IMR-90 (cell line): ENCODE data around the gene HSD17B14. TPM values are rescaled to one million over a fixed set of nuclear protein-coding genes. Genes with fewer than 3 reads are reported as not detected.

Experiments
- ATAC-seq: fragments of 200-7000 bp; cut with Tn5 transposase; 2 replicates; pipeline ENCODE4 v1.9.1; 2020; ENCODE audit warnings: low read depth, mild to moderate bottlenecking, moderate library complexity
- BruUV-seq: library from RNA; stranded (reverse); fragments of 400-500 nt; replicated peaks from 2 replicates; lab custom pipeline; 2021; lab: Mats Ljungman, UMichigan
- CTCF ChIA-PET: fragments of 300-600 bp; formaldehyde crosslinking; extraction: SDS; loops from one replicate; lab custom pipeline; 2021; ENCODE audit warnings: antibody characterized with exemption; lab: Yijun Ruan, JAX
- POLR2A ChIA-PET: fragments of 300-600 bp; sonication (Branson Sonifier 250); formaldehyde crosslinking; loops from one replicate; lab custom pipeline; 2022; ENCODE audit warnings: antibody characterized with exemption; ENCODE audit not compliant: unreplicated experiment; lab: Charles Lee
- DNase-seq: peaks from one replicate; pipeline ENCODE4 v3.0.0; 2013
- H2AFZ ChIP-seq: replicated peaks from 2 replicates; pipeline ENCODE3; 2013; ENCODE audit warnings: low read length, mild to moderate bottlenecking; ENCODE audit not compliant: poor library complexity
- H2AK5ac ChIP-seq: 2 replicates; pipeline ENCODE4 v1.6.1; 2013; ENCODE audit warnings: low read depth, low read length, inconsistent platforms
- H2AK9ac ChIP-seq: replicated peaks from 2 replicates; pipeline ENCODE3; 2013; ENCODE audit warnings: mild to moderate bottlenecking, low read depth, low read length, moderate library complexity; ENCODE audit not compliant: poor library complexity
- H2BK120ac ChIP-seq: 2 replicates; pipeline ENCODE4 v1.6.1; 2013; ENCODE audit warnings: low read depth, low read length, inconsistent platforms
- H2BK15ac ChIP-seq: 3 replicates; pipeline ENCODE4 v1.6.1; 2013; ENCODE audit warnings: low read depth, low read length, inconsistent platforms
- H2BK20ac ChIP-seq: 2 replicates; pipeline ENCODE4 v1.6.1; 2013; ENCODE audit warnings: low read depth, mild to moderate bottlenecking, inconsistent platforms, low read length, moderate library complexity
- H2BK5ac ChIP-seq: 2 replicates; pipeline ENCODE4 v1.6.1; 2013; ENCODE audit warnings: mild to moderate bottlenecking, low read depth, low read length, inconsistent platforms; ENCODE audit not compliant: poor library complexity, severe bottlenecking
- H3K14ac ChIP-seq: replicated peaks from 2 replicates; pipeline ENCODE4 v1.6.1; 2013; ENCODE audit warnings: low read depth, low read length, inconsistent platforms
- H3K18ac ChIP-seq: 2 replicates; pipeline ENCODE4 v1.6.1; 2013; ENCODE audit warnings: low read depth, low read length, control low read depth
- H3K23ac ChIP-seq: 2 replicates; pipeline ENCODE4 v1.6.1; 2013; ENCODE audit warnings: low read depth, low read length, inconsistent platforms
- H3K27ac ChIP-seq: 2 replicates; pipeline ENCODE4 v1.5.1; 2013; ENCODE audit warnings: mild to moderate bottlenecking, control low read depth, low read length; ENCODE audit not compliant: insufficient read depth
- H3K27me3 ChIP-seq: 2 replicates; pipeline ENCODE4 v1.6.1; 2013; ENCODE audit warnings: low read length; ENCODE audit not compliant: control insufficient read depth, insufficient read depth
- H3K36me3 ChIP-seq: 2 replicates; pipeline ENCODE4 v1.6.1; 2013; ENCODE audit warnings: low read length, mixed read lengths; ENCODE audit not compliant: control insufficient read depth, insufficient read depth
- H3K4ac ChIP-seq: 2 replicates; pipeline ENCODE4 v1.6.1; 2013; ENCODE audit warnings: low read depth, low read length, inconsistent platforms
- H3K4me1 ChIP-seq: 2 replicates; pipeline ENCODE4 v1.6.1; 2013; ENCODE audit warnings: low read length, mixed read lengths; ENCODE audit not compliant: control insufficient read depth, insufficient read depth
- H3K4me2 ChIP-seq: 2 replicates; pipeline ENCODE4 v1.6.1; 2013; ENCODE audit warnings: low read depth, mild to moderate bottlenecking, control low read depth, low read length, moderate library complexity
- H3K4me3 ChIP-seq: 2 replicates; pipeline ENCODE4 v1.5.1; 2013; ENCODE audit warnings: low read depth, mild to moderate bottlenecking, control low read depth, low read length, moderate library complexity; ENCODE audit not compliant: insufficient read depth
- H3K56ac ChIP-seq: 2 replicates; pipeline ENCODE4 v1.6.1; 2013; ENCODE audit warnings: low read length, inconsistent platforms; ENCODE audit not compliant: insufficient read depth; ENCODE audit errors: extremely low read depth
- H3K79me1 ChIP-seq, 2 experiments: 2 replicates each; pipeline ENCODE4 v1.6.1; 2013; ENCODE audit warnings: low read length in 2 of 2, inconsistent platforms in 1 of 2, low read depth in 1 of 2
- H3K9ac ChIP-seq: 2 replicates; pipeline ENCODE4 v1.6.1; 2013; ENCODE audit warnings: low read depth, low read length, control low read depth
- H3K9me1 ChIP-seq: 2 replicates; pipeline ENCODE4 v1.6.1; 2013; ENCODE audit warnings: low read length, inconsistent platforms; ENCODE audit not compliant: insufficient read depth
- H3K9me3 ChIP-seq: 2 replicates; pipeline ENCODE4 v1.6.1; 2013; ENCODE audit warnings: low read length; ENCODE audit not compliant: control insufficient read depth, insufficient read depth
- H4K20me1 ChIP-seq: 2 replicates; pipeline ENCODE4 v1.6.1; 2013; ENCODE audit warnings: low read length, inconsistent platforms; ENCODE audit not compliant: insufficient read depth
- H4K5ac ChIP-seq: 2 replicates; pipeline ENCODE4 v1.6.1; 2013; ENCODE audit warnings: mild to moderate bottlenecking, low read depth, low read length, control low read depth
- H4K8ac ChIP-seq, 2 experiments: 2 replicates each; pipeline ENCODE4 v1.6.1; 2013; ENCODE audit warnings: low read depth in 2 of 2, low read length in 2 of 2, control low read depth in 1 of 2, inconsistent platforms in 1 of 2
- H4K91ac ChIP-seq: 2 replicates; pipeline ENCODE4 v1.6.1; 2013; ENCODE audit warnings: low read depth, low read length, inconsistent platforms; ENCODE audit not compliant: insufficient read depth
- BHLHE40 ChIP-seq: fragments of 150-350 bp; IDR thresholded peaks from 2 replicates; pipeline ENCODE4 v1.6.1; 2016; ENCODE audit warnings: mild to moderate bottlenecking, low read depth, low read length
- CHD1 ChIP-seq: IDR thresholded peaks from 2 replicates; pipeline ENCODE4 v1.6.1; 2012; ENCODE audit warnings: low read depth, low read length, improper control_type of control experiment
- CTCF ChIP-seq: conservative IDR thresholded peaks from 2 replicates; pipeline ENCODE4 v1.5.1; 2012; ENCODE audit warnings: mild to moderate bottlenecking, low read depth, low read length, improper control_type of control experiment
- ELK1 ChIP-seq: fragments of 150-350 bp; IDR thresholded peaks from 2 replicates; pipeline ENCODE4 v1.6.1; 2016; ENCODE audit warnings: low read depth, mild to moderate bottlenecking, low read length, moderate library complexity, borderline replicate concordance
- FOS ChIP-seq: fragments of 150-350 bp; IDR thresholded peaks from 2 replicates; pipeline ENCODE4 v1.6.1; 2016; ENCODE audit warnings: low read depth, low read length
- MAFK ChIP-seq: IDR thresholded peaks from 2 replicates; pipeline ENCODE4 v1.6.1; 2012; ENCODE audit warnings: low read depth, low read length, improper control_type of control experiment
- MAZ ChIP-seq: IDR thresholded peaks from 2 replicates; pipeline ENCODE4 v1.6.1; 2012; ENCODE audit warnings: low read depth, mild to moderate bottlenecking, low read length, improper control_type of control experiment, moderate library complexity, borderline replicate concordance
- MXI1 ChIP-seq: IDR thresholded peaks from 2 replicates; pipeline ENCODE4 v1.6.1; 2012; ENCODE audit warnings: low read depth, mild to moderate bottlenecking, low read length, moderate library complexity, borderline replicate concordance
- NFE2L2 ChIP-seq: fragments of 150-350 bp; IDR thresholded peaks from 2 replicates; pipeline ENCODE4 v1.6.1; 2016; ENCODE audit warnings: low read depth, mild to moderate bottlenecking, low read length
- POLR2A ChIP-seq: IDR thresholded peaks from 2 replicates; pipeline ENCODE4 v1.6.1; 2012; ENCODE audit warnings: mild to moderate bottlenecking, low read depth, low read length
- RAD21 ChIP-seq: IDR thresholded peaks from 2 replicates; pipeline ENCODE4 v1.6.1; 2012; ENCODE audit warnings: low read length, improper control_type of control experiment
- RCOR1 ChIP-seq: IDR thresholded peaks from 2 replicates; pipeline ENCODE4 v1.6.1; 2012; ENCODE audit warnings: mild to moderate bottlenecking, low read length, improper control_type of control experiment; ENCODE audit not compliant: insufficient replicate concordance
- RFX5 ChIP-seq: IDR thresholded peaks from 2 replicates; pipeline ENCODE4 v1.8.0; 2012; ENCODE audit warnings: low read depth, mild to moderate bottlenecking, low read length, moderate library complexity
- SMC3 ChIP-seq: fragments of 150-350 bp; IDR thresholded peaks from 2 replicates; pipeline ENCODE4 v1.6.1; 2016; ENCODE audit warnings: low read depth, mild to moderate bottlenecking, antibody characterized with exemption, low read length, moderate library complexity
- USF2 ChIP-seq: fragments of 150-350 bp; IDR thresholded peaks from 2 replicates; pipeline ENCODE4 v1.6.1; 2017; ENCODE audit warnings: mild to moderate bottlenecking, antibody characterized with exemption, low read length, low read depth
- WGBS, 2 experiments: methylation state at CpG; one replicate each; pipeline versions ENCODE4 v1.1.5 to v1.1.7; 2013; ENCODE audit warnings: missing lambda C conversion rate in 2 of 2; ENCODE audit not compliant: insufficient read length in 1 of 2; ENCODE audit errors: extremely low coverage in 2 of 2; 5-methylcytosine and 5-hydroxymethylcytosine counted together
- dilution Hi-C: fragments of 300-500 bp; cut with HindIII; formaldehyde crosslinking; loops from one replicate; pipeline ENCODE4 v1.14.3; 2018; ENCODE audit warnings: low sequenced_read_pairs; ENCODE audit not compliant: unreplicated experiment
- in situ Hi-C: fragments of 300-500 bp; cut with MboI; formaldehyde crosslinking; loops from 3 replicates; pipeline ENCODE4 v1.14.3; 2019; ENCODE audit warnings: low sequenced_read_pairs, inconsistent platforms, mixed read lengths
- intact Hi-C: fragments of 100-400 bp; cut with micrococcal nuclease; formaldehyde crosslinking; loops from 2 replicates; pipeline ENCODE4 v1.10.0; 2022
- polyA plus RNA-seq, 3 experiments: library from polyadenylated mRNA; depleted of rRNA; stranded (reverse); fragments of >200 nt; gene quantifications; 2 replicates each; pipeline ENCODE4 v1.2.3, GENCODE V29; 2012; ENCODE audit warnings: low replicate concordance in 1 of 3
- total RNA-seq: library from RNA; depleted of rRNA; stranded (reverse); fragments of >200 nt; gene quantifications from 2 replicates; pipeline ENCODE4 v1.2.3, GENCODE V29; 2012

Gene HSD17B14
- total and polyA plus RNA-seq, 2 of the 4 experiments (the other 2 are of a cell fraction): 0.54 to 4.5 TPM

- 0 out of 2 replicates have a peak overlapping the region, but pooled peaks have one; percentile 2 for H3K9ac ChIP-seq
- no peaks in the 10 kb centered on the region for H3K9me3 ChIP-seq
- peak overlapping the region; percentile 81 for H2AFZ ChIP-seq
- peak overlapping the region; percentile 90 for H3K14ac ChIP-seq
- H4K8ac ChIP-seq: peak overlapping the region in 1 of 2 experiments; percentile 87; a peak in 1 of 4 replicates
- dilution Hi-C loops (no loop called here), intact Hi-C loops (loop anchor here (1.0 kb wide), 1 partner anchor 40 kb away; no protein-coding TSS in a partner anchor), in situ Hi-C loops (loop anchor here (5.0 to 10.0 kb wide), 2 partner anchors 43 to 191 kb away; partner anchors contain the start of gene CA11)
- ATAC-seq (peak; percentile 78), DNase-seq (peak; percentile 71)
- no peak overlapping the region for H2BK15ac ChIP-seq
- 0 out of 4 replicates have a peak, but pooled peaks cover 0 to 4% of the 10 kb centered on the region in 2 experiments for H3K79me1 ChIP-seq
- H3K27me3 ChIP-seq: no peaks in the 10 kb centered on the region
- peak overlapping the region; percentile 81 for H4K5ac ChIP-seq
- peak overlapping the region; percentile 88 for H3K4ac ChIP-seq
- peak overlapping the region; percentile 12; the same call in 1 of the 2 replicates for H3K27ac ChIP-seq
- no peak overlapping the region for H3K56ac ChIP-seq
- H3K4me2 ChIP-seq: peak overlapping the region; percentile 79
- H3K4me1 ChIP-seq: peaks cover 12% of the 10 kb centered on the region
- H4K20me1 ChIP-seq: no peaks in the 10 kb centered on the region
- WGBS, 2 experiments: 12% methylated on average over 9 of the region's 12 CpGs; no CpG with 5 or more reads in 1 of the 2 experiments
- H3K18ac ChIP-seq: peak overlapping the region; percentile 19; the same call in 1 of the 2 replicates
- peaks cover 12% of the 10 kb centered on the region for H3K36me3 ChIP-seq
- BruUV-seq: no TSS peak
- peak overlapping the region; percentile 71; the same call in 1 of the 2 replicates for H2BK20ac ChIP-seq
- ChIA-PET CTCF (interaction anchor here (1.0 to 2.0 kb wide), 4 partner anchors 24 to 156 kb away, joined by 3 to 14 read pairs (median 6); partner anchors contain the start of gene BCAT2), POLR2A (no interaction called here)
- H3K23ac ChIP-seq: peak overlapping the region; percentile 73; the same call in 1 of the 2 replicates
- H3K9me1 ChIP-seq: no peaks in the 10 kb centered on the region
- H2AK5ac ChIP-seq: no peak overlapping the region
- 0 out of 2 replicates have a peak overlapping the region, but pooled peaks have one; percentile 42 for H4K91ac ChIP-seq
- peak overlapping the region; percentile 45 for H2BK5ac ChIP-seq
- peak overlapping the region; percentile 57; the same call in 1 of the 2 replicates for H2BK120ac ChIP-seq
- peak overlapping the region; percentile 89 for H2AK9ac ChIP-seq
- H3K4me3 ChIP-seq: peak overlapping the region; percentile 25
- TF ChIP-seq RCOR1 (no peak), SMC3 (peak; percentile 77), ELK1 (no peak), POLR2A (no peak), MAZ (peak; percentile 61; the same call in 1 of the 2 replicates), FOS (no peak), CTCF (peak; percentile 89), CHD1 (no peak), USF2 (peak; percentile 89), BHLHE40 (peak; percentile 56; the same call in 1 of the 2 replicates), NFE2L2 (no peak), RFX5 (no peak), RAD21 (peak; percentile 87), MXI1 (no peak), MAFK (no peak)
Observed at GRCh38 chr19:48835734-48836088, 580 bp downstream of the HSD17B14 start.
